HG03108 (cell line): ENCODE data around the gene NMNAT3.
"Not testable (repeated sequence)": the region's sequence is repeated elsewhere in the genome, so short reads cannot be mapped to it uniquely, and the experiment has no call there.

Experiments
- ATAC-seq: cut with Tn5 transposase; IDR thresholded peaks from one replicate; pipeline ENCODE4 v1.9.1; 2021; ENCODE audit warnings: moderate library complexity; ENCODE audit not compliant: unreplicated experiment

Gene NMNAT3

DNA sequence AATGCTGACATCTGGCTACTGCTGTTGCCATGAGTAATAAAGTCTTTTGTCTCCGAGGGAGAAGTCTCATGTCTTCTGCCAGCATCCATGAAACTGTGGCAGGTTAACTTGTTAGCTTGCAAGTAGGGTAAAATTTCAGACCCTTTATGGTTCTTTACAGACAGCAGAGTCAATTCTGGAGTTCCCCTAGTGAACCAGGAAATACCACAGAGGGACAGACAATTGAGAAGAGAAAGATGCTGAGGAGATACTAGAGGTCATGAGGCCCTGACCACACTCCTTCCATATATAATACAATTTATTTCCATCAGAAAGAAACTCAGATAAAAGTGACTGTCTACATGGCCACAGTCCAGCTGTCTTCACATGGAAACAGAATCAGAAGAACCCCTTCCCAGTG lies 38.1 kb downstream of the NMNAT3 start:
- ATAC-seq: no peak

DNA sequence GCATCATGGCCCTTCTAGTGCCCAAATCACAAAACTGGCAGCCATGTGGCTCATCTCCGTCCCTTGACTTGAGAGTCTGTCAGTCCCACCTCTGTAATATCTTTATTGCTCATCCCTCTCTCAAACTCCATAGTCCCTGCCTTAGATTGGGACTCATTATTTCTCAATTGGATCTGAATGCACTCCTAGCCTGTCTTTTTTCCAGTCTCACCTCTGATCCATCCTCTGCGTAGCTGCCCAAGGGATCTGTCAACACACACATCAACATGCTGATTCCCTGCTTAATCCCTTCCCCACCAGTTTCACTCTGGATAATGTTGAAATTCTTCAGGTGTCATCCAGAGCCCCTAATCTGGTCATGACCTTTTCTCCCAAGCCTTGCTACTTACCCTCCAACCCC lies 39.3 kb downstream of the NMNAT3 start:
- no peak for ATAC-seq

DNA sequence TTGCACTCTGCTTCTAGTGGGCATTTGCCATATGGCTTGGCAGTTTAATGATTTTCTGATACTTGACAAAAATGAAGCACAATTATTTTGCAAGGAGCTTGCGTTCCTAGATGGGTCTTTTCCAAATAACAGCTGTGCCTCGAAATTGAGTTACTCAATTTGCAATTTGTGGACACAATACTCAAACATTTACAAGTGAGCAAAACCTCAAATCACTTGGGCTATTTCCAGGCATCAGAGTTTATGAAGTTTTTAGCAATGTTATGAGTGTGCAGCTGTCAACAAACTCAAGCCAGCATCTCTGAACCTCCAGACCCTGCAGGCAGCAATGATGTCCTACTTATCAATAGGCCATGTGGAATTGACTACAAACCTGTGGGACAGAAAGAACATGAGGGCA lies 41.3 kb downstream of the NMNAT3 start:
- no peak for ATAC-seq

DNA sequence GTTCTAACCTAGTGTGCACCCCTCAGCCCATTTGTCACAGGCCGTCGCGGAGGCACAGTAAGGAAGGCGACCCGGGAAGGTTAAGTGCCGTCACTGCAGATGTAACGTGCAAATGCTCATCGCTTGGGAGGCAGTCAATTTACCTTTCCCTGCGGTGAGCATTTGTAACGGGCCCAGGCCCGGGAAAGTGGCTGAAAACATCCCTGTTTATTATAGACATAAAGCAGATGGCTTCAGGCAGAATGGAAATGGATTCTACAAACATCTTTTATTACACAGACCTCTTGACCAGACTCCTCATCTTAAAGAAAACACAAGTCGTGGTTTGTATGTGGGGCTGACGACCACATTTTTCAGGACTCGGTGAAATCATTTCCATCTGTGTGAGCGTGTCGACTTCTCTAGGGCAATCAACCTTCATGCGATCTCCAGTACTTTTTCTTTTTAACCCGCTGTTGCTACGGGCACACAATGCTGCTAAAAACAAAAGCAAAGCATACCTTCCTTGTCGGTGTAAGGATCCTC lies 43.6 kb downstream of the NMNAT3 start:
- ATAC-seq: no peak

DNA sequence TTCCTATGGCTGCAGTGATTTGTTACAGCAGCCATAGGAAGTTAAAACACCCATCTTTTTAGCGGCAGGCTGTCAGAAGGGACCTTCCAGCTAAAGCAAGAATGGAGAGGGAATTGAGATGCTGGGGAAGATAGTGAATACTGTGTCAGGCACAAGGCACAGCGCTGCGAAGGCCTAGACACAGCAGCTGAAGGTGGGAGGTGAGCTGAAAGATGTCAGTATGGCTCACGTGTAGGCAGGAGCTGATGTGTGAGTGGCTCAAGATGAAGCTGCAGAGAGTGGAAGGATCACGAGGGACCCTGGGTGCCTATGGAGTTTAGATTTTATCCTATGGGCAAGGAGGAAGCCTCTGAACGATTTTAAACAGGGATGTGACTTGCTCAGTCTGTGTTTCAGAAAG lies 44.3 kb downstream of the NMNAT3 start:
- no peak for ATAC-seq

DNA sequence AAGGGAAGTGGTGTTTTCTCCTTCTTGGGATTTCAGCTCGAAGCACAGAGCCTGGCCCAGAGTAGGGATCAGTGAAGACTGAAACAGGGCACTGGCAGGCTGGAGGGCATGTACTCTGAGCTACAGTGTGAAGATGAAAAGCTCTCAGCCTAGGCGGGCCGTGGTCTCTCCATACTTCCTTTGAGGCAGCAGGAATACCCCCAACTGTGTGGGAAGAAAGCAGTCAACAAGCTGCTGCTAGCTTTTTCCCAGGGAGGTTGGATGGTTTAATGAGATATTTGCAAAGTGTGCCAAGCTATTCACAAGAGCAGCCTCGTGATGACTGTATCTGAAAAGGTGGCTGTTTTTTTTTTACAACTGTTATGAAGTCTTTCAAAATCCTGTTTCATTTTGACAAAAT lies 47.2 kb downstream of the NMNAT3 start:
- ATAC-seq: no peak

DNA sequence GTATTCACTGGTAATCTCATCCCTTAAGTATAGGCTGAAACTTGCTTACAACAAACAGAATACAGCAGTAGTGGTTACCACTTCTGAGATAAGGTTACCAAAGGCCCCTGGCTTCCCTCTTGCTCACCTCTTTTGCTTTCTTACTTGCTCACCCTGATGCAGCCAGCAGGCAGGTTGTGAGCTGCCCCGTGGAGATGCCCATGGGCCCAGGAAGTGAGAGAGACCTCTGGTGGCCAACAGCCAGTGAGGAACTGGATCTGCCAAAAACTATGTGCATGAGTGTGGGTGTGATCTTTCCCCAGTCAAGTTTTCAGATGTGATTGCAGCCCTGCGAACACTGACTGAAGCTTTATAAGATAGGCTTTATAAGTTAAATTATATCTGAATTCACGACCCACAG lies 48.7 kb downstream of the NMNAT3 start:
- ATAC-seq: no peak

DNA sequence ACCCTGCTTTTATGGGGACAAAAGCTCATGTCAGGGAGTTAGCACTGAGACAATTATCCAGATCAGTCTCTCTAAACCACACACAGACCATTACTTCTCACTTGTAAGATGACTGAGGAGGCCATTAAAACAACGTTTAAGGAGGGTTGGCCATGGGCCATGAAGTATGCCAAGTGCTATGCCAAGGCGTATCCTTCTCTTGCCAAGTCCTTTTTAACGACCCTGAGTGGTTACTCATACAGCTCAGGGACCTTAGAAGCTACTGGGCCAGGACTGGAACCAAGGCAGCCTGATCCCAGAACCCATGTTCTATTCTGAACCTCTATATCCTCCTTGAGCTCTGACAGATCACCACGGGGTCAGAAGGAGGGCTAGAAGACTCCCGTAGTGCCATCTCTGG lies 50.0 kb downstream of the NMNAT3 start:
- ATAC-seq: no peak

DNA sequence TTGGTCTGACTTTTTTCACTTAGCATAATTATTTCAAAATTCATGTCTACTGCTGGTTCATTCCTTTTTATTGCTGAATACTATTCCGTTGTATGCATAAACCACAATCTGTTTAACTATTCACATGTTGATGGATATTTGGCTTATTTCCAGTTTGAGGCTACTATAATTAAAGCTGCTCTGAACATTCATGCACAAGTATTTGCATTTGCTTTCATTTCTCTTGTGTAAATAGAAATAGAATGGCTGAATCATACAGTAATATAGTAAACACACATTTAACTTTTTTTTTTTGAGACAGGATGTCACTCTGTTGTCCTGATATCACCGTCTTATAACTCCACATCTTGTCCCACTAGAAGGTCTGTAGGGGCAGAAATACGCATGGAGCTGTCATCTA lies 57.3 kb downstream of the NMNAT3 start:
- no peak for ATAC-seq

DNA sequence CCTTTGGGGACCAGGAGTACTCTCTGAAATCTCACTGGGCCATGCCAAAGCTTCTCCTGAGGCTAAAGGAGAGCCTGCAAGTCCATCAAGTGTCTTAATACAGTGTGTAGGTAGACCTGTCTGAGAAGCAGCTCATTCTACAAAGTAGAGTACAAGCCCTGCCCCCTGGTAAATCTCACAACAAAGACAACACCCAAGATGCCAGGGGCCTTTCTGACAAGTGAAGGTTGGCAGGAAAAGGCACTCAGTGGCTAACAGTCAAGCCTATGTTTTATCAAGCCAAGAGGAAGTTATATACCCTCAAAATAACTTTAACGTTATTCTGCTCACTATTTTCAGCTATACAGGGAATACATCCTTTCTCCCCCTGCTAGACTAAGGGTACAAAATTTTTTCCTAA lies 58.3 kb downstream of the NMNAT3 start:
- no peak for ATAC-seq

DNA sequence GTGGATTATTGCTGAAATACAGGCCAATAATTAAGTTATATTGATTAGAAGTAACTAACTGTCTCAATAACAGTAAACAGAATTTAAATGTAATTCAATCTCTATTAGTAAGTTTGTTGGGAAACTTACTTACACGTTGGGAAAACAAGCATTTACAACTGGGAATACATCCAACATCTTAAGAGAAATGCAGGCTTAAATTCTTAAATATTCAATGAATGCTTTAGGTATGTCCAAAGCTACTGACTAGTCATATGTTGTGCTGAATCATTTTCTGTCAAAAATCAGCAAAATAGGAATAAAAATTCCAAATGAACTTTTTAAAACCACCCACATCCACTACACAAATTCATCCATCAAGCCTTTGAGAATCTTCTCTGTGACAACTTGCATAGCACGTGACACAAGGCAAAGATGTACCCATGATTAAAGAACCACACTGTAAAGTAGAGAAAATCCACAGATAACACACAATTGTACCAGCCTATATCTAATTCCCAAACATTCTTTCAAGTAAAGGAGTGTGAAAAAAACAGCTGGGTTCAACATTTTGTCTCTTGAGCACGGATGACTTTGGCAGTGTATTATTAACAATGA lies 60.0 kb downstream of the NMNAT3 start:
- ATAC-seq: no peak

DNA sequence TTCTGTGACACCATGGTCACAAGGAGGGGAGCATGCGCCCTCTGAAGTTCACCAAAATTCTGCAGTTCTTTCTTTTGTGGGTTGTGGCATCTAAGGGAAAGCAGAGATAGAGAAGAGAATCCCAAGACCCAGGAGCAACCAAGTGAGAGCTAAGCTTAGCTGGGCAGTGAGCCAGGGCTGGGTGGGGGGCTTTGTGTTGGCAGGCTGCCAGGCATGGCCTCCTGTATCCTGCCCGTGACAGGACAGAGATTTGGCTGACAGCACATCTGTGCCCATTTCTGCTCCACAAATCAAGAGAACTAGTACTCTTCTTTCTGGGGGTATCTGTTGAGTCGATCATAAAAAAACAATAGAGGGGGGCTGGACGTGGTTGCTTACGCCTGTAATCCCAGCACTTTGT lies 66.2 kb downstream of the NMNAT3 start:
- ATAC-seq: no peak

DNA sequence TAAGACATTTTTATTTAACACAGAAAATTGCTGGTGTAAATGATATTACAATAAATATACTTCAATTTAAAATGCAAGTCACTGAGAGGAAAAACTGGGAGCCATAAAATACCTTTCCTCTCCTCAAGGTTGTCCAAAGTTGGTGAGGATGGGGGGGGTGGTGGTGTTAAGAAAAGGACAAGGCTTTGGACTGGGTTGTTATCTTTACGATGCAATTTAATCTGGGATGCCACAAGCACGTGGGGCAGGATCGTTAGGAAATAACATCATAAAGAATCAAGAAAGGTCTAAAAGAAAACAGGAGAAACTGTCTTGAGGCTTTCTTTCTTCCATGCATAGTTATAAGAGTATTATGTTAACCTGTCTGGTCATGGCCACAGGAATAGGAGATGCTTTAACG lies 66.9 kb downstream of the NMNAT3 start:
- ATAC-seq: no peak

DNA sequence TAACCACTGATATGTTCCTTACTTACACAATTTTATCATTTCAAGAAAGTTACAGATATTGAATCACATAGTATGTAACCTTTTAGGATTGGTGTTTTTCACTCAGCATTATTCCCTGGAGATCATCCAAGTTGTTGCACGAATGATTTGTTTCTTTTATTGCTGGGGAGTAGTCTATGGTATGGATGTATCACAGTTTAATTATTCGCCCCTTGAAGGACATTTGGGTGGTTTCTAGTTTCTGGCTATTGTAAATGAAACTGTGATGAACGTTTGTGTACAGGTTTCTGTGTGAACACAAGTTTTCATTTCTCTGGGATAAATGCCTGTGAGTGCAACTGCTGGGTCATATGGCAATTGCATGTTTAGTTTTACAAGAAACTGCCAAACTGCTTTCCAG lies 68.8 kb downstream of the NMNAT3 start:
- no peak for ATAC-seq

DNA sequence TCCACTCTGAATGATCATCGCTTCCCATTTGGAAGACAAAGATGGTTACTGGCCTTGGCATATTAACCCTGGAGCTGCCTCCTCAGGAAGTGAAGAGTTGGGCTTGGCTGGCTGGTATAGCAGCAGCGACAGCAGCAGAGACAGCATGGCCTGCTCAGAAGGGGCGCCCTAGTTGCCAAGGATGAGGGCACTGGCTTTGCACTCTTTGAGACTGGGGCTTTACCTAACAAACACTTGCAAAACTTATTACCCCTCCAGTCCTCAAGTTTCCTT lies 69.7 kb downstream of the NMNAT3 start:
- no peak for ATAC-seq

DNA sequence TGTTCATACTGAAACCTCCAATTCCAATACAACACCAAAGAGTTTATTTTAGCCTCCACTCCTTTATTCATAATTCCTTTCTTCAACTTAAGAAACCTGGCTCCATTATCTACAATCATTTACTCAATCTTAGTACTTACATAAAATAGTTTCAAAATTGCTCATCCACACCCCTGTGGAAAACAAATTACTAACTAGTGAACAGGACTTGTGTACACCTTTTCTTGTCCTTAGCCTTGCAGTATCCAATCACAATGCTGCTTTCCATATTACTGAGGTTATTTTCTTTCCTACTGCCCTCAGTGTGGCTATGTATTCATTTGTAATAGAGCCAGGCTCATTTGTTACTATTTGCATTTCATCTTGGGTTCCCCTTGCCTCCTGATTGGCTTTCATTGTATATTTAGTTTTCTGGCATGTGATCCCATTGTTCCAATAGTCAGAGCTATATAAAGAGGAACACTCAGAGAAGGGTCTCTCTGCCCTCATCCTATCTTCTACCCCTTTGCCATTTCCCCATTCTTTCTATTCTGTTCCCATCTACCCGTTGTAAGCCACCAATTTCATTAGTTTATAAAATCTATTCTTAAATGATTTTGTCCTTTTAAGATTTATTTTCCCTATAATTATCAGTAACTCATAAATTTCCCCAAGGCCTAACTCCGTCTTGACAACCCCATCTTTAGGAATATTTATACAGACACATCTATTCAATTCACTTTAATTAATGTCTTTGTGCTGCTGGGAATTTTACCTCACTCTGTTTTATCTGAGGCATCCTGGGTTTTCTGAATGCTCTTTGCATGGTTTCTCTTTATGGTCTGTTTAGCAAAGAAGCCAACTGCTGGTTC lies 70.3 kb downstream of the NMNAT3 start:
- ATAC-seq: no peak

DNA sequence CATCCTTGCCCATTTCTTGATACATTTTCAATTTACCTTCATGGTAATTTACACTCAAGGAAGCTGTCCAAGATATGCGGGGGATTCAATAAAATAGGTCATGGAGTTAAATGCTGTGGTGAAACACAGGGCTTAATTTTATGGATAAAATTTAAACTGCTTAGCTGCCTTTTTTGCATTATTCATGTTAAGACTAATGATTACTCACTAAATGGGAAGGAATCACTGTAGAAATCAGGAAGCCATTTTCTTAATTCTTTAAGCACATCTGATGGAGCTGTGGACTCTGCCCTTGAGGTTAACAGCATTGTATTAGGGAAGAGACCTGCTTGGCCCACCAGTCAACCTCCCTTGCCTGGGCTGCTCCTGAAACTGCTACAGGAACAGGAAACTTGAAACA lies 75.8 kb downstream of the NMNAT3 start:
- ATAC-seq: no peak

DNA sequence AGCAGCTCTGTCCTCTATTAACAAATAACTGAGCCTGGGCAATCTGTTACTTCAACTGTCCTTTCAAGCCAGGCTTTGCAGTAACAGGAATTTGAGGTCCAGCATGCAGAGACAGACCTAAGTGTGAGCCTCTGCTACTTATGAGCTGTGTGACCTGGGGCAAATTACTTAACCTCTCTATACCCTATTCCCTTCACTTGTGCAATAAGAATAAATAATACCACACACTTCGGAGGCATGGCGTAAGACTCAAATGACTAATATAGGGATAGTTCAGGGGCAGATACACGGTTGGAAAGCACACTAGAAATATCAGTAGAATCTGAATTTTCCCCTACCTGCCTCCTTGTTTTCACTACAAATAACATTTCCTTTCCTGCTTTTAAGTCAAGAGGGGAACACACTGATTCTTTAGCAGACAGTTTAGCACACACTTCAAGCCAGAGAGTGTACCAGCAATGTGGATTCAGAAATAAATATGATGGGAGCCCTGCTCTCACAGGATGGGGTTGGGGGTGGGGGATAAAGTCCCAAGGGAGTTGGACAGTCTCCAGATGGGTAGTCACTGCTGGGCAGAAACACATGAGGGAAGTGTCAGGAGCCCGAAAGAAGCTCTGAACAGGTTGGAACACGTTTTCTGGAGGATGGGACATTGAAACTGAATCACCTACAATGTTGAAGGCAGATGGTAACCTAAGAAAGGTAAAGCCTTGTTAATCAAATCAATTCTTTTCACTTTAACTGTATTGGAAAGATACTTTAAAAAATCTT lies 76.4 kb downstream of the NMNAT3 start:
- no peak for ATAC-seq

DNA sequence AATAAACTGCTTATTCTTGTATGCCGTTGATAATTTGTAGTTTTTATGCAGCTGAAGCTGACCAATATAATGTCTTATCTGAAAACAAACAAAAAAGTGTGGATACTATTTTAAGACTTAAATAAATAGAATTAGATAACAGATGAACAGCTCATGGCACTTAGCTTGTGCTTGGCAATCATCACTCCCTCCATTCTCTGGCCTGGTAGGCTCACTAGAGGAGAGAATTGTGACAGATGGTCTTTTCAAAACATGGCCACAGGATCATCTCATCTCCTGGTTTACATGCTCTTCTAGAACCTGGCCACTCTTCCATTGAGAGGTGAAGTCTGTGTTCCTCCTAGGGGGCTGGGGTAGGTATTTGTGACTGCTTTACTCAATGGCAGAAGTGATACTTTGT lies 79.8 kb downstream of the NMNAT3 start:
- ATAC-seq: no peak

DNA sequence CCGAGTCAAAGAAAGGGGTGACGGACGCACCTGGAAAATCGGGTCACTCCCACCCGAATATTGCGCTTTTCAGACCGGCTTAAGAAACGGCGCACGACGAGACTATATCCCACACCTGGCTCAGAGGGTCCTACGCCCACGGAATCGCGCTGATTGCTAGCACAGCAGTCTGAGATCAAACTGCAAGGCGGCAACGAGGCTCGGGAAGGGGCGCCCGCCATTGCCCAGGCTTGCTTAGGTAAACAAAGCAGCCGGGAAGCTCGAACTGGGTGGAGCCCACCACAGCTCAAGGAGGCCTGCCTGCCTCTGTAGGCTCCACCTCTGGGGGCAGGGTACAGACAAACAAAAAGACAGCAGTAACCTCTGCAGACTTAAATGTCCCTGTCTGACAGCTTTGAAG lies 86.6 kb downstream of the NMNAT3 start:
- ATAC-seq: not testable (repeated sequence)

DNA sequence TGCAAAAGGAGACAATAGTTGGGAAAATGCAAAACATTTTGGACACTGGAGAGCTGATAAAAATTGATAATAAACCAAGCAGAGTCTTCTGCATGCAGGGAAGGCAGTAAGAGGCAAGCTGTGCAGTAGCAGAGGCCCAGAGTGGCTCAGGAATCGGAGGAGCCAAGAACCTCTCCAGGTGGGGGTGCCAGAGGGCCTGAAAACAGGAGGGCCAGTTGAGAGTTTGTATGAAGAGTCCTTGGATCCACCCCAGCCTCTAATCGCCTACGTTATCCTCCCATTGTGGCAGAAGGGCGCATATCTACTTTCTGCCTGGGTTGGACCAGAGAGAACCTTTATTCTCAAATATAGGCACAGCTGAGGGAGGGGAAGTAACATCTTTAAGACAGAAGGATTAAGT lies 89.3 kb downstream of the NMNAT3 start:
- no peak for ATAC-seq

DNA sequence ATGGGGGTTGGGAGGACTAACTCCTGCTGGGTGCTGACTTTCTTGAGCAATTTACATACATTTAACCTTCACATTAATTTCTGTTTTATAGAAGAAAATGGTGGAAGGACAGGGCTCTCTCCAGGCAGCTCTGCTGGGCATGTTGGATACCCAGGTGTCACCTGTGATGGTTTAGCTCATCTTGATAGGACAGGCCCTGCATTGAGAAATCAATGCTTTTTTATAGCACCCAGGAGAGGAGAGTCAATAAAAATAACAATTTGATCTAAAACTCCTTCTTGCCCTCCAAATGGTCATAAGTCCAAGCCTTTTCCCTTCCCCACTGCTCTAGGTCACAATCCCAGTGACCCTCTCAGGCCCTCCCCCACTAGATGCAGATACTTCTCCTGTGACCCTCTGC lies 90.0 kb downstream of the NMNAT3 start:
- no peak for ATAC-seq
